Kidney epithelial cell (primary cell): Measurements from ENCODE around the gene MCC. TPM values are rescaled to one million over a fixed set of nuclear protein-coding genes. Genes with fewer than 3 reads are reported as not detected.

Experiments used
- DNase-seq: peaks from one replicate; pipeline ENCODE4 v3.0.0-alpha.2; 2010; ENCODE audit warnings: low read depth
- H3K27me3 ChIP-seq: 2 replicates; pipeline ENCODE4 v1.6.0; 2011; ENCODE audit warnings: low read length; ENCODE audit not compliant: control insufficient read depth, insufficient read depth
- H3K36me3 ChIP-seq: 2 replicates; pipeline ENCODE4 v1.5.1; 2011; ENCODE audit warnings: low read length; ENCODE audit not compliant: control insufficient read depth, insufficient read depth
- H3K4me3 ChIP-seq: 2 replicates; pipeline ENCODE4 v1.5.1; 2011; ENCODE audit warnings: low read depth, mild to moderate bottlenecking, control low read depth, low read length
- CTCF ChIP-seq: IDR thresholded peaks from 2 replicates; pipeline ENCODE4 v1.5.1; 2011; ENCODE audit warnings: mild to moderate bottlenecking, moderate library complexity, low read length, control low read depth, inconsistent platforms; ENCODE audit not compliant: insufficient read depth, poor library complexity, severe bottlenecking
- total RNA-seq: library from RNA; depleted of rRNA; stranded (reverse); fragments of >200 nt; gene quantifications from 2 replicates; pipeline ENCODE4 v1.2.3, GENCODE V29; 2015

MCC gene
- total RNA-seq, 1 donor from 2014 or later: 16.7 TPM

- no peak for TF ChIP-seq CTCF
- Histone ChIP-seq H3K27me3 (no peaks in the 10 kb centered on the region), H3K4me3 (no peak overlapping the region), H3K36me3 (no peaks in the 10 kb centered on the region)
- DNase-seq: no peak
Observed at GRCh38 chr5:113060408-113061025, 427.7 kb downstream of the MCC start.

GRCh38 chr5:113059232-113060040 is 428.8 kb downstream of the MCC start:
- Histone ChIP-seq H3K36me3 (no peaks in the 10 kb centered on the region), H3K27me3 (no peaks in the 10 kb centered on the region), H3K4me3 (no peak overlapping the region)
- peak; percentile 91 for DNase-seq
- TF ChIP-seq CTCF: no peak

- H3K36me3 ChIP-seq: no peaks in the 10 kb centered on the region
- H3K4me3 ChIP-seq: no peak overlapping the region
- no peaks in the 10 kb centered on the region for H3K27me3 ChIP-seq
- no peak for TF ChIP-seq CTCF
- DNase-seq: no peak
Observed at GRCh38 chr5:113058706-113059226, 429.5 kb downstream of the MCC start.

- Histone ChIP-seq H3K27me3 (no peaks in the 10 kb centered on the region), H3K36me3 (peaks cover 1% of the 10 kb centered on the region), H3K4me3 (no peak overlapping the region)
- TF ChIP-seq CTCF: no peak
- no peak for DNase-seq
Observed at GRCh38 chr5:113058269-113058668, 430.0 kb downstream of the MCC start.

GRCh38 chr5:113057557-113057984 is 430.7 kb downstream of the MCC start:
- Histone ChIP-seq H3K4me3 (no peak overlapping the region), H3K27me3 (no peaks in the 10 kb centered on the region), H3K36me3 (peaks cover 1% of the 10 kb centered on the region)
- no peak for TF ChIP-seq CTCF
- DNase-seq: no peak
